Lower lobe of right lung (tissue), 2 donors: ENCODE results near the gene FAM131C. TPM values are rescaled to one million over a fixed set of nuclear protein-coding genes. Genes with fewer than 3 reads are reported as not detected.
A peak's percentile ranks its signal among the peaks of the same experiment; 100 is the strongest.

Experiments used
- ATAC-seq, 2 donors: fragments of 200-7000 bp; cut with Tn5 transposase; one replicate each; pipeline ENCODE4 v1.9.1; 2020 to 2022; ENCODE audit warnings: mild to moderate bottlenecking in 2 of 2, moderate library complexity in 2 of 2
- DNase-seq: peaks from one replicate; pipeline ENCODE4 v3.0.0-alpha.2; 2020
- H3K27ac ChIP-seq: fragments of 200-600 bp; one replicate; pipeline ENCODE4 v1.8.0; 2022
- H3K27me3 ChIP-seq: fragments of 200-600 bp; one replicate; pipeline ENCODE4 v1.8.0; 2022; ENCODE audit warnings: low read depth
- H3K36me3 ChIP-seq: fragments of 200-600 bp; one replicate; pipeline ENCODE4 v1.8.0; 2022; ENCODE audit warnings: mild to moderate bottlenecking
- H3K4me1 ChIP-seq: fragments of 200-600 bp; one replicate; pipeline ENCODE4 v1.8.0; 2022
- H3K4me3 ChIP-seq: fragments of 200-600 bp; one replicate; pipeline ENCODE4 v1.8.0; 2022; ENCODE audit warnings: mild to moderate bottlenecking
- H3K9me3 ChIP-seq: fragments of 200-600 bp; one replicate; pipeline ENCODE4 v1.8.0; 2022
- intact Hi-C: fragments of 100-400 bp; cut with DNase I; formaldehyde crosslinking; loops from one replicate; pipeline ENCODE4 v1.11.0; 2022
- total RNA-seq: library from RNA; stranded (reverse); fragmentation: NEBNext Ultra II Directional; extraction: Animal tissue kit (Norgen Biotek cat#: 25700); gene quantifications from one replicate; pipeline ENCODE4 v1.2.1, GENCODE V29; 2021
- TF ChIP-seq, protein P1 (sequence below): fragments of 200-600 bp; IDR thresholded peaks from one replicate; pipeline ENCODE4 v1.8.0; 2022; ENCODE audit warnings: antibody characterized with exemption, mild to moderate bottlenecking
- donor health status: DM: no; HTN: yes; CAD: no; lungs with severe emphysema.

The FAM131C gene
- total RNA-seq, 1 donor from 2014 or later = not detected

DNA sequence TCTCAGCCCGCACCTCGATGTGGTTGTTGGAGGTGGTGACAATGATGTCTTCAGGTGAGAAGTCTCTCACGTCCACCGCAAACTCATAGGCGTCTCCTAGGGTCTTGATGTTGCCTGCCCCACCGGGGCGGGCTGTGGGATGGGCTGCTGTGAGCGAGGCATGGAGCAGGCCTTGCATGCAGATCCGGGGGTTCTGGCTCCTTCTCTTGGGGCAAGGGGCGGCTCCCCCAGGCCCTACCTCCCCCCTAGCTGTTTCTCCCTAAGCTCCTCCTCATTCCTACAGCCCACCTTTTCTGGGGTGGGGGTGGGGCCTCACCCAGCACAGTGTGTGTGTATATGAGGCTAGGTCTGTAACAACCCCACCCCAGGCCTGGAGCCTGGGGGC lies 56.4 kb downstream of the FAM131C start:
- TF ChIP-seq, protein P1, sequence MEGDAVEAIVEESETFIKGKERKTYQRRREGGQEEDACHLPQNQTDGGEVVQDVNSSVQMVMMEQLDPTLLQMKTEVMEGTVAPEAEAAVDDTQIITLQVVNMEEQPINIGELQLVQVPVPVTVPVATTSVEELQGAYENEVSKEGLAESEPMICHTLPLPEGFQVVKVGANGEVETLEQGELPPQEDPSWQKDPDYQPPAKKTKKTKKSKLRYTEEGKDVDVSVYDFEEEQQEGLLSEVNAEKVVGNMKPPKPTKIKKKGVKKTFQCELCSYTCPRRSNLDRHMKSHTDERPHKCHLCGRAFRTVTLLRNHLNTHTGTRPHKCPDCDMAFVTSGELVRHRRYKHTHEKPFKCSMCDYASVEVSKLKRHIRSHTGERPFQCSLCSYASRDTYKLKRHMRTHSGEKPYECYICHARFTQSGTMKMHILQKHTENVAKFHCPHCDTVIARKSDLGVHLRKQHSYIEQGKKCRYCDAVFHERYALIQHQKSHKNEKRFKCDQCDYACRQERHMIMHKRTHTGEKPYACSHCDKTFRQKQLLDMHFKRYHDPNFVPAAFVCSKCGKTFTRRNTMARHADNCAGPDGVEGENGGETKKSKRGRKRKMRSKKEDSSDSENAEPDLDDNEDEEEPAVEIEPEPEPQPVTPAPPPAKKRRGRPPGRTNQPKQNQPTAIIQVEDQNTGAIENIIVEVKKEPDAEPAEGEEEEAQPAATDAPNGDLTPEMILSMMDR = no peak
- Histone ChIP-seq H3K4me3 (peak overlapping the region; percentile 37), H3K4me1 (peaks cover 47% of the 10 kb centered on the region), H3K27ac (peak overlapping the region; percentile 79), H3K27me3 (no peaks in the 10 kb centered on the region), H3K9me3 (no peaks in the 10 kb centered on the region), H3K36me3 (no peaks in the 10 kb centered on the region)
- no peak for DNase-seq
- no peak for ATAC-seq
- intact Hi-C loops = no loop called here

DNA sequence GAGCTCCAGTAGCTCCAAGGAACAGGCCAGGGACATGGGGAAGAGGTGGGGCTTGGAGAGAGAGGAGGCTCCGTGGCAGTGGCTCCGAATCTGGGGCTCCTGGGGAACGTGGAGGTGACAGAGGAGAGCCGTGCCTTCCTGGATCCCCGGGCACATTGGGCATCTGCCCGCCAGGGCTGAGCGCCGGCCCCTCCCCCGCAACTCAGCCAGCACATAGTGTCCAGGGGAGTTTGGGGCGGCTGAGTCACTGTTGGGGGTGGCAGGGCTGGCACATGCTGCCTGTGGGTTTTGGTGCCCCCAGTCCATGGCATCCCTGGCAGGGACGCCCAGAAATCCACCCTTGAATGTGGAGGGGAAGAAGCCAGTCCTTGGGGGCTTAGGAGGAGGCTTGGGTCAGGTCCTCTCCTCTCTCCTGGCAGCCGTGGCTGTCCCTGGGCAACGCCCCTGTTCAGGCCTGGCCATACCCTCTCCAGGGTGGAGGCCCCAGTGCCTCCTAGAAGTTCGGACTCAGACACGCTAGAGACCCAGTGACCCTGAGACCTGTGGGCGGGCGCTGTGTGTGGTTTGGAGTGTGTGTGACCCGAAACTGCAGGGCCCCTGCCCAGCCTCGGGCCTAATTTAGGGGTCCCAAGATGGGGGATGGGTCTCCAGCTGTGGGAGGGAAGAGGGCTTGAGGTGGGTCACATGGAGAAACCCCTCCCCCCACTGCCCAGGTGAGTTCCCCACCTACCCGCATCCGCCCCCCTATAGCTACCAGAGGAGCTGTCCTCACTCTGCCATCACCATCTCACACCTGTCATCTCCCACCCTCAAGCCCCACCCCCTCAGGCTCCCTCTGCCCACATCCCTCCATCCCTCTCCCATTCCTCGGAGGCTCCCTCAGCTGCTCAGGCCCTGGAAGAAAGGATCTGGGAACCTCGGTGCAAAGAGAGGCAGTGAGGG lies 57.2 kb downstream of the FAM131C start:
- DNase-seq (no peak), ATAC-seq (no peak)
- H3K27me3 ChIP-seq = no peaks in the 10 kb centered on the region
- no peak overlapping the region for H3K4me3 ChIP-seq
- TF ChIP-seq, protein P1 = no peak
- no peak overlapping the region for H3K27ac ChIP-seq
- H3K9me3 ChIP-seq = no peaks in the 10 kb centered on the region
- intact Hi-C loops = no loop called here
- H3K36me3 ChIP-seq = no peaks in the 10 kb centered on the region
- H3K4me1 ChIP-seq = peaks cover 49% of the 10 kb centered on the region

DNA sequence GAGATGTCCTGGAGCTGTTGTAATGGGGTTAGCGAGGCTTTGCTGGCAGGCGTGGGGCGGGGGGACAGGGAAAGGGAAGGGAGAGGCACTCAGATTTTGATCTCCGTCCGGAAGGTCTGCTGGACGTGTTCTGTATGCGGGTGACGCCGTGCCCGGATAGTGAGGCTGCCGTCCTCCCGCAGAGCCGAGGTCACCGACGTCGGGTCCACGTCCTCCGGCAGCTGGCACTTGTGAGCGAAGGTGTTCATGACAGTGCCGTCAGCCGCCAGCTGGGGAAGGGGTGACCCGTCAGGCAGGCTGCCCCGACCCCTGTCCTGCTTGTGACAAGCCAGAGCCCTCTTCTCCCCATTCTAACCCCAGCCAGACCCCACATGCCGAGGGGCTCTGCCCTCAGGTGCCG lies 58.0 kb downstream of the FAM131C start:
- DNase-seq = no peak
- no peaks in the 10 kb centered on the region for H3K27me3 ChIP-seq
- intact Hi-C loops = no loop called here
- H3K9me3 ChIP-seq = no peaks in the 10 kb centered on the region
- TF ChIP-seq, protein P1 = no peak
- peaks cover 49% of the 10 kb centered on the region for H3K4me1 ChIP-seq
- no peaks in the 10 kb centered on the region for H3K36me3 ChIP-seq
- H3K4me3 ChIP-seq = no peak overlapping the region
- no peak overlapping the region for H3K27ac ChIP-seq
- ATAC-seq = no peak

DNA sequence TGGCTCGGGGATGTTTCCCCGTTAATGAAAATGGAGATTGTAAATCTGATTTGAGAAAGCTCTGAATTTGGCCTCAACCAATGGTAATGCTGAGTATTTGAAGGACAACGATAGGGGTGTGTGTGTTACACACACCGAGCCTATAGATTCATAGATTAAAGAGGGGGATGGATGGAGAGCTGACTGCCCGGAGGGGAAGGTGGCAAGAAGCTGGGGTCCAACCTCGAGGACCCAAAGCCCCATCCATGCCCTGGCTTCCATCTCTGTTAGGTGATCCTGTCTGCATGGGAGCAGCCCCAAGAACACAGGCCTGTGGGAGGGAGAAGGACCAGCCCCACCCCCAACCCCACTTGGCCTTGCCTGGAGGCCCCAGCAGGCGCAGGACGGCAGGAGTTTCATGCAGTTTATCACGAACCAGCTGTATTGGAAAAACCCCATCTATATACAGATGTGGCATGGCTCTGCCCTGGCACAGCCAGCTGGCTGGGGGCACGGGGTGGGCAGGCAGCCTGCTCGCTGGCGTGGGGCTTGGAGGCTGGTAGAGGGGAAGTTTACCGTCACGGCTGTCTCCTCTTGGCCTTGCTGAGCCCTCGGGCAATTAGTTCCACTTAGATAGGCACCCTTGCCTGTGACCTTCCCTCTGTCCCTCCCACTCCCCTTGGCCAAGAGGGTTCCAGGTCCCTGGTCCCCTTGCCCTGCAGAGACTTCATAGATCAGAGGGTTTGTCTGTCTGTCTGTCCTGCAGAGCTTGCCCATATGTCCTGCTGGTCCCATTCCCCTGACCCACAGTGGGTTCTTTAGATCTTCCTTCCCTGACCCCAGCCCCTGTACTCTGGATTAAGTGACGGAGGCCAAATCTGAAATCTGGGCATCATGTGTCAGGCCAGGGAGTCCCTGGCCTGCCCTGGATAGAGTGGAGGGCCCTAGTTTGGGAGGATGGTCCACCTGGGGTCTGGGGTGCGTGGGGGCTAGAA lies 58.7 kb downstream of the FAM131C start:
- intact Hi-C loops = no loop called here
- TF ChIP-seq, protein P1 = no peak

DNA sequence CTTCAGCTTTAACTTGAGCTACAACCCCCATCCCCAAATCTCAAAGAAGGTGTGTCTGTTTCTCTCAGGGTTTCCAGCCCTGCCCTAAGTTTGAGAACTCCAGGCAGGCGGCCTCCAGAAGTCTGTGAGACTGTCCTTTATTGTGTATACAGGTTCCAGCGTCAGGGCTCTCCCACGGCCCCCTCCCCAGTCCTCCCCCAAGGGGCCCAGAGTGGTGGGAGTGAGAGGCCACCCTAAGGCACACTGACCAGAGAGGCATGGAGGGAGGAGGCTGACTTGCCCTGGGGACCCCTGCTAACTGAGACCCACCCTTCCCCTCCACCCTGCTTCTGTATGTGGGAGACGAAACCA lies 59.6 kb downstream of the FAM131C start:
- Histone ChIP-seq H3K27ac (peak overlapping the region; percentile 6), H3K4me3 (no peak overlapping the region), H3K9me3 (no peaks in the 10 kb centered on the region), H3K4me1 (peaks cover 41% of the 10 kb centered on the region), H3K27me3 (no peaks in the 10 kb centered on the region), H3K36me3 (no peaks in the 10 kb centered on the region)
- intact Hi-C loops = no loop called here
- TF ChIP-seq, protein P1 = no peak
- ATAC-seq = no peak
- DNase-seq = no peak

More for the DNA sequence above, 58.7 kb downstream of the FAM131C start:
- Histone ChIP-seq H3K9me3 (no peaks in the 10 kb centered on the region), H3K36me3 (no peaks in the 10 kb centered on the region), H3K4me3 (no peak overlapping the region), H3K4me1 (peaks cover 49% of the 10 kb centered on the region), H3K27me3 (no peaks in the 10 kb centered on the region), H3K27ac (no peak overlapping the region)
- no peak for DNase-seq
- ATAC-seq = no peak
